ENCODE measurements around the gene VPS36.
"Not testable (repeated sequence)": the region's sequence is repeated elsewhere in the genome, so short reads cannot be mapped to it uniquely, and the experiment has no call there.

DNA sequence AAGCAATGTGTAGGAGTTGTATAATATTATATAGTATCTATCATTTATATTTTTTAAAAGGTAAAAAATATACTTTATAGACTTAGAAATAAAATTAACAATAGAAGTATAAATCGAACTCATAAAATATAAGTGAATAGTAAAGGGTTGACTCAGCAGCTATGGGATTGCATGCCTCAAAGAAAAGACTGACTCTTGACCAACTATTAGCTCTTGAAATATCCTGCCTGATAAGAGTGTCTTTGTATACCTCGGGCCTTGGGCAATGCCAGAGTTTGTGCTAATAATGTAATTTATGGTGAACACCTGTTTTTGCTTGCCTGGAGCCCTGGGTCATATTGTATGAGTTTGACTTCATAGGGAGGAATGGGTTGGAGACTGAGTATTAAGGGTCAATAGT, 36.6 kb upstream of the VPS36 start:
- not testable (repeated sequence) for TF ChIP-seq SNAI2 (CRISPR knock-in tag; IDR thresholded peaks at IDR 0.05); ZNF8 (CRISPR knock-in tag; IDR thresholded peaks at IDR 0.05); TCF4 (CRISPR knock-in tag; IDR thresholded peaks at IDR 0.05; ENCODE audit: borderline replicate concordance); CREB5 (CRISPR knock-in tag; IDR thresholded peaks at IDR 0.05; ENCODE audit: low read depth); TSHZ2 (CRISPR knock-in tag; IDR thresholded peaks at IDR 0.05); ISL1 (CRISPR knock-in tag; IDR thresholded peaks at IDR 0.05); ZFP30 (CRISPR knock-in tag; IDR thresholded peaks at IDR 0.05); GLIS3 (CRISPR knock-in tag; IDR thresholded peaks at IDR 0.05)

All from SK-N-SH treated with all-trans-retinoic acid at 6 μM for 48 hours (cell line).